HUES64 (cell line): ENCODE results near the gene LRRC32.

Experiments used
- H3K27ac ChIP-seq: 2 replicates; pipeline ENCODE4 v1.7.0; 2013; ENCODE audit warnings: low read depth, low read length, inconsistent platforms
- H3K27me3 ChIP-seq: 2 replicates; pipeline ENCODE4 v1.6.1; 2013; ENCODE audit warnings: mild to moderate bottlenecking, low read length; ENCODE audit not compliant: insufficient read depth
- H3K36me3 ChIP-seq: 2 replicates; pipeline ENCODE4 v1.6.1; 2013; ENCODE audit warnings: mild to moderate bottlenecking, low read length; ENCODE audit not compliant: insufficient read depth
- H3K4me1 ChIP-seq: 2 replicates; pipeline ENCODE4 v1.6.1; 2013; ENCODE audit warnings: mild to moderate bottlenecking, low read length, moderate library complexity; ENCODE audit not compliant: insufficient read depth
- H3K4me3 ChIP-seq: 2 replicates; pipeline ENCODE4 v1.5.1; 2013; ENCODE audit warnings: mild to moderate bottlenecking, low read length, moderate library complexity
- H3K9ac ChIP-seq: 2 replicates; pipeline ENCODE4 v1.6.1; 2013; ENCODE audit warnings: mild to moderate bottlenecking, low read depth, low read length
- H3K9me3 ChIP-seq: 2 replicates; pipeline ENCODE4 v1.6.1; 2013; ENCODE audit warnings: low read depth, low read length; ENCODE audit not compliant: insufficient read depth
- WGBS: fragments of 150-250, 120-280 bp; methylation state at CpG from one replicate; pipeline ENCODE4 v1.1.7; 2013; ENCODE audit warnings: missing lambda C conversion rate; 5-methylcytosine and 5-hydroxymethylcytosine counted together

LRRC32 gene

GRCh38 chr11:76686261-76687079 is 15.9 kb upstream of the LRRC32 start:
- Histone ChIP-seq H3K9ac (no peak overlapping the region), H3K4me1 (peaks cover 9% of the 10 kb centered on the region; the same call in 1 of the 2 replicates)
- 66% methylated on average over 16 of the region's 16 CpGs for WGBS

GRCh38 chr11:76685831-76686230 is 15.3 kb upstream of the LRRC32 start:
- Histone ChIP-seq H3K27me3 (0 out of 2 replicates have a peak, but pooled peaks cover 3% of the 10 kb centered on the region), H3K9me3 (no peaks in the 10 kb centered on the region), H3K36me3 (no peaks in the 10 kb centered on the region), H3K9ac (no peak overlapping the region), H3K4me3 (no peak overlapping the region), H3K27ac (no peak overlapping the region), H3K4me1 (peaks cover 9% of the 10 kb centered on the region; the same call in 1 of the 2 replicates)
- 56% methylated on average over 7 of the region's 7 CpGs for WGBS

More at GRCh38 chr11:76686261-76687079, 15.9 kb upstream of the LRRC32 start:
- no peak overlapping the region for H3K4me3 ChIP-seq
- H3K27me3 ChIP-seq: 0 out of 2 replicates have a peak, but pooled peaks cover 2% of the 10 kb centered on the region
- H3K36me3 ChIP-seq: no peaks in the 10 kb centered on the region
- no peaks in the 10 kb centered on the region for H3K9me3 ChIP-seq
- no peak overlapping the region for H3K27ac ChIP-seq

GRCh38 chr11:76685237-76685636 is 14.7 kb upstream of the LRRC32 start:
- WGBS: 82% methylated on average over 9 of the region's 9 CpGs
- Histone ChIP-seq H3K4me1 (peaks cover 9% of the 10 kb centered on the region; the same call in 1 of the 2 replicates), H3K27ac (no peak overlapping the region), H3K36me3 (no peaks in the 10 kb centered on the region), H3K4me3 (no peak overlapping the region), H3K9me3 (no peaks in the 10 kb centered on the region), H3K27me3 (0 out of 2 replicates have a peak, but pooled peaks cover 3% of the 10 kb centered on the region), H3K9ac (no peak overlapping the region)

- Histone ChIP-seq H3K4me3 (no peak overlapping the region), H3K9me3 (no peaks in the 10 kb centered on the region), H3K27me3 (0 out of 2 replicates have a peak, but pooled peaks cover 3% of the 10 kb centered on the region), H3K27ac (no peak overlapping the region), H3K36me3 (no peaks in the 10 kb centered on the region), H3K4me1 (peaks cover 9% of the 10 kb centered on the region; the same call in 1 of the 2 replicates), H3K9ac (no peak overlapping the region)
- 85% methylated on average over 5 of the region's 5 CpGs for WGBS
Measured at GRCh38 chr11:76684516-76684915, 14.0 kb upstream of the LRRC32 start.

- no peak overlapping the region for H3K9ac ChIP-seq
- H3K4me1 ChIP-seq: peaks cover 9% of the 10 kb centered on the region; the same call in 1 of the 2 replicates
- WGBS: 97% methylated on average over 7 of the region's 7 CpGs
- H3K27ac ChIP-seq: no peak overlapping the region
- no peak overlapping the region for H3K4me3 ChIP-seq
- H3K27me3 ChIP-seq: 0 out of 2 replicates have a peak, but pooled peaks cover 3% of the 10 kb centered on the region
- H3K36me3 ChIP-seq: no peaks in the 10 kb centered on the region
- H3K9me3 ChIP-seq: no peaks in the 10 kb centered on the region
Measured at GRCh38 chr11:76683161-76684095, 12.9 kb upstream of the LRRC32 start.

GRCh38 chr11:76682684-76683083 is 12.1 kb upstream of the LRRC32 start:
- no peak overlapping the region for H3K9ac ChIP-seq
- 93% methylated on average over 2 of the region's 2 CpGs for WGBS
- H3K4me1 ChIP-seq: peaks cover 9% of the 10 kb centered on the region; the same call in 1 of the 2 replicates
- no peak overlapping the region for H3K27ac ChIP-seq
- no peaks in the 10 kb centered on the region for H3K36me3 ChIP-seq
- H3K4me3 ChIP-seq: no peak overlapping the region
- 0 out of 2 replicates have a peak, but pooled peaks cover 3% of the 10 kb centered on the region for H3K27me3 ChIP-seq
- H3K9me3 ChIP-seq: no peaks in the 10 kb centered on the region

GRCh38 chr11:76682106-76682505 is 11.6 kb upstream of the LRRC32 start:
- Histone ChIP-seq H3K9me3 (no peaks in the 10 kb centered on the region), H3K27me3 (0 out of 2 replicates have a peak, but pooled peaks cover 3% of the 10 kb centered on the region), H3K9ac (no peak overlapping the region), H3K4me1 (peaks cover 9% of the 10 kb centered on the region; the same call in 1 of the 2 replicates), H3K4me3 (no peak overlapping the region), H3K27ac (no peak overlapping the region), H3K36me3 (no peaks in the 10 kb centered on the region)
- WGBS: 94% methylated on average over 2 of the region's 2 CpGs

GRCh38 chr11:76680518-76681425 is 10.2 kb upstream of the LRRC32 start:
- Histone ChIP-seq H3K9ac (no peak overlapping the region), H3K27me3 (0 out of 2 replicates have a peak, but pooled peaks cover 3% of the 10 kb centered on the region), H3K4me3 (no peak overlapping the region), H3K27ac (no peak overlapping the region), H3K4me1 (0 out of 2 replicates have a peak, but pooled peaks cover under 1% of the 10 kb centered on the region), H3K9me3 (no peaks in the 10 kb centered on the region), H3K36me3 (no peaks in the 10 kb centered on the region)
- WGBS: 40% methylated on average over 22 of the region's 22 CpGs

- H3K9me3 ChIP-seq: no peaks in the 10 kb centered on the region
- H3K4me3 ChIP-seq: no peak overlapping the region
- no peak overlapping the region for H3K9ac ChIP-seq
- H3K27ac ChIP-seq: no peak overlapping the region
- no peaks in the 10 kb centered on the region for H3K36me3 ChIP-seq
- H3K4me1 ChIP-seq: no peaks in the 10 kb centered on the region
- H3K27me3 ChIP-seq: 0 out of 2 replicates have a peak, but pooled peaks cover 3% of the 10 kb centered on the region
- WGBS: 87% methylated on average over 8 of the region's 8 CpGs
Measured at GRCh38 chr11:76678321-76678720, 7.8 kb upstream of the LRRC32 start.

GRCh38 chr11:76677458-76677765 is 6.9 kb upstream of the LRRC32 start:
- H3K4me1 ChIP-seq: no peaks in the 10 kb centered on the region
- no peaks in the 10 kb centered on the region for H3K9me3 ChIP-seq
- no peak overlapping the region for H3K9ac ChIP-seq
- H3K27ac ChIP-seq: no peak overlapping the region
- no peak overlapping the region for H3K4me3 ChIP-seq
- H3K36me3 ChIP-seq: no peaks in the 10 kb centered on the region
- 0 out of 2 replicates have a peak, but pooled peaks cover 3% of the 10 kb centered on the region for H3K27me3 ChIP-seq
